K562 (cell line): ENCODE data around the gene INCA1. TPM values are rescaled to one million over a fixed set of nuclear protein-coding genes. Genes with fewer than 3 reads are reported as not detected.
A peak's percentile ranks its signal among the peaks of the same experiment; 100 is the strongest.

Source experiments
- CTBP1 ChIP-seq: fragments of 450-650 bp; IDR thresholded peaks from 2 replicates; pipeline ENCODE4 v1.6.1; 2016; ENCODE audit warnings: borderline replicate concordance
- E2F3 ChIP-seq: fragments of 250-450 bp; sonication (Bioruptor Pico); IDR thresholded peaks from 2 replicates; pipeline ENCODE4 v1.4.0; 2020; ENCODE audit warnings: mild to moderate bottlenecking
- ETV1 ChIP-seq: fragments of 450-650 bp; conservative IDR thresholded peaks from 2 replicates; pipeline ENCODE4 v1.6.1; 2016; ENCODE audit warnings: missing genetic modification characterization, control low read depth, low read depth, missing compliant biosample characterization
- FOXA3 ChIP-seq, 2 experiments: fragments of 450-650 bp in 1 of 2; sonication (generic) in 1 of 2; formaldehyde crosslinking; IDR thresholded peaks in 1 of 2; conservative IDR thresholded peaks in 1 of 2; 2 replicates each; pipeline versions ENCODE4 v1.4.0 to v1.8.0; 2020 to 2022; ENCODE audit warnings: mild to moderate bottlenecking in 2 of 2, missing genetic modification reagents in 1 of 2
- HDAC8 ChIP-seq: fragments of 450-650 bp; IDR thresholded peaks from 2 replicates; pipeline ENCODE4 v1.6.1; 2016; ENCODE audit warnings: mild to moderate bottlenecking, missing genetic modification characterization, moderate library complexity, missing compliant biosample characterization
- IFI16 ChIP-seq: fragments of 250-450 bp; sonication (Bioruptor Pico); IDR thresholded peaks from 2 replicates; pipeline ENCODE4 v2.1.2; 2022; ENCODE audit warnings: mild to moderate bottlenecking, inconsistent platforms
- MTA1 ChIP-seq: fragments of 450-650 bp; IDR thresholded peaks from 2 replicates; pipeline ENCODE4 v1.6.1; 2017; ENCODE audit warnings: borderline replicate concordance
- MYBL2 ChIP-seq, 2 experiments: fragments of 450-650 bp in 1 of 2; sonication (generic) in 1 of 2; formaldehyde crosslinking in 1 of 2; IDR thresholded peaks; 2 replicates each; pipeline versions ENCODE4 v1.6.1 to v1.8.1; 2017 to 2022; ENCODE audit warnings: borderline replicate concordance in 1 of 2, inconsistent platforms in 1 of 2, low read depth in 1 of 2, mild to moderate bottlenecking in 1 of 2, missing genetic modification reagents in 1 of 2, moderate library complexity in 1 of 2
- TEAD2 ChIP-seq: fragments of 450-650 bp; IDR thresholded peaks from 2 replicates; pipeline ENCODE4 v1.6.1; 2016; ENCODE audit warnings: missing genetic modification characterization, control low read depth, missing compliant biosample characterization
- TGIF2 ChIP-seq: sonication (generic); formaldehyde crosslinking; IDR thresholded peaks from 2 replicates; pipeline ENCODE4 v1.8.1; 2022; ENCODE audit warnings: mild to moderate bottlenecking, missing genetic modification reagents, moderate library complexity
- ZNF140 ChIP-seq: fragments of 250-450 bp; sonication (Bioruptor Pico); IDR thresholded peaks from 2 replicates; pipeline ENCODE4 v1.8.0; 2021; ENCODE audit warnings: moderate library complexity, mild to moderate bottlenecking, inconsistent platforms
- ZNF174 ChIP-seq: fragments of 250-450 bp; sonication (Bioruptor Pico); IDR thresholded peaks from 2 replicates; pipeline ENCODE4 v1.4.0; 2020; ENCODE audit warnings: mild to moderate bottlenecking
- ZNF324 ChIP-seq: fragments of 250-450 bp; sonication (Bioruptor Pico); IDR thresholded peaks from 2 replicates; pipeline ENCODE4 v1.4.0; 2020; ENCODE audit warnings: mild to moderate bottlenecking
- ZNF41 ChIP-seq: fragments of 250-450 bp; sonication (Bioruptor Pico); conservative IDR thresholded peaks from 2 replicates; pipeline ENCODE4 v1.4.0; 2020; ENCODE audit warnings: mild to moderate bottlenecking
- polyA plus RNA-seq, 8 experiments: library from polyadenylated mRNA; depleted of rRNA in 4 of 8; stranded (reverse) in 5 of 8; unstranded in 3 of 8; fragments of >200 nt; fragmentation: Nextera tagmentation in 2 of 8; fragmentation: Illumina TruSeq in 1 of 8; extraction: Ambion mirVana in 2 of 8; extraction: Trizol in 1 of 8; gene quantifications; 2 replicates each; pipeline versions ENCODE4 v1.2.1 to v1.2.3, GENCODE V29; 2011 to 2014; ENCODE audit warnings: inconsistent platforms in 1 of 8, missing spikeins in 1 of 8
- total RNA-seq, 7 experiments: library from RNA; depleted of rRNA in 6 of 7; stranded (reverse); fragments of >200 nt in 6 of 7; fragmentation: Illumina TruSeq in 2 of 7; extraction: Trizol in 2 of 7; gene quantifications; 2 replicates each; pipeline versions ENCODE4 v1.2.1 to v1.2.3, GENCODE V29; 2011 to 2021; ENCODE audit warnings: low replicate concordance in 1 of 7
- TF ChIP-seq, protein P1 (sequence below), 2 experiments: fragments of 450-650 bp; IDR thresholded peaks; 2 replicates each; pipeline ENCODE4 v1.6.1; 2016; ENCODE audit warnings: mild to moderate bottlenecking in 2 of 2, borderline replicate concordance in 1 of 2, low read depth in 1 of 2, moderate library complexity in 1 of 2
- TF ChIP-seq, protein P2 (sequence below): sonication (generic); formaldehyde crosslinking; IDR thresholded peaks from 2 replicates; pipeline ENCODE4 v1.8.1; 2022; ENCODE audit warnings: missing genetic modification reagents
- TF ChIP-seq, protein P3 (sequence below): fragments of 250-450 bp; sonication (Bioruptor Pico); IDR thresholded peaks from 2 replicates; pipeline ENCODE4 v1.4.0; 2020

The INCA1 gene
- total and polyA plus RNA-seq, 9 of the 15 experiments (the other 6 are each of a cell fraction or from before 2014, with no cell fraction given): 0.08 to 0.50 (median 0.13) TPM; not detected in 4

DNA sequence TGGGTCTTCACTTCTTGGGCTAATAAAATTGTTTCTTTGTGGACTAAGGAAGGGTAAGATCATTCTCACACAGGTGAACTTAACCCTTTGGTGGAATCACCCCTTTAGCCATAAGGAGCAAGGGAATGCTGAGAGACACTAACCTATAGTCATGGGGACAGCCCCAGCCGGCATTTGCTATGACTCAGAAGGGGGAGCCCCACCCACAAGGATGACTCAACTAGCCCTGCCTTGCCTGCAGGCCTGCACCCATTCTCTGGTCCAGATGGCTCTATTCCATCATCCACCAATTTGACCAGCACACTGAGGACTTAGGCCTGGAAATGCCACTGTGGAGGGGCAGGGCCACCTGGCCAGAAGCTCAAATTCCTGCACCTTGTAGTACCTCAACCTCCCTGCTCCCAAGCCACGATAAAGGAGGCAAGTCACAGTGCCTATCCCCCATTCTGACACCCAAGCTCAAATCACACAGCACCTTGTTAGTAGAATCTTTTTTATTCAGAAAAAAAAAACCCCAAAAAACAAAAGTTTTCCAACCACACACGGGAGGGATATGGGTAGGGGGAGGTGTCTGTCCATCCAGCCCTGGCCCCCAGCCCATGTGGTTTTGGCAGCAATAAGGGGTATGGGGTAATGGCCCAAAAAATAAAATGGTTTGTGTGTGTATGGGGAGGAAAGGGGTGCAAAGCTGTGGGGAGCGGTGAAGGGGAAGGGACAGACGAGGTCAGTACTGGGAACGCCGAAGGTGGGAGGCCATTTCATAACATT lies 52.0 kb downstream of the INCA1 start (continued):
- TF ChIP-seq, protein P1, sequence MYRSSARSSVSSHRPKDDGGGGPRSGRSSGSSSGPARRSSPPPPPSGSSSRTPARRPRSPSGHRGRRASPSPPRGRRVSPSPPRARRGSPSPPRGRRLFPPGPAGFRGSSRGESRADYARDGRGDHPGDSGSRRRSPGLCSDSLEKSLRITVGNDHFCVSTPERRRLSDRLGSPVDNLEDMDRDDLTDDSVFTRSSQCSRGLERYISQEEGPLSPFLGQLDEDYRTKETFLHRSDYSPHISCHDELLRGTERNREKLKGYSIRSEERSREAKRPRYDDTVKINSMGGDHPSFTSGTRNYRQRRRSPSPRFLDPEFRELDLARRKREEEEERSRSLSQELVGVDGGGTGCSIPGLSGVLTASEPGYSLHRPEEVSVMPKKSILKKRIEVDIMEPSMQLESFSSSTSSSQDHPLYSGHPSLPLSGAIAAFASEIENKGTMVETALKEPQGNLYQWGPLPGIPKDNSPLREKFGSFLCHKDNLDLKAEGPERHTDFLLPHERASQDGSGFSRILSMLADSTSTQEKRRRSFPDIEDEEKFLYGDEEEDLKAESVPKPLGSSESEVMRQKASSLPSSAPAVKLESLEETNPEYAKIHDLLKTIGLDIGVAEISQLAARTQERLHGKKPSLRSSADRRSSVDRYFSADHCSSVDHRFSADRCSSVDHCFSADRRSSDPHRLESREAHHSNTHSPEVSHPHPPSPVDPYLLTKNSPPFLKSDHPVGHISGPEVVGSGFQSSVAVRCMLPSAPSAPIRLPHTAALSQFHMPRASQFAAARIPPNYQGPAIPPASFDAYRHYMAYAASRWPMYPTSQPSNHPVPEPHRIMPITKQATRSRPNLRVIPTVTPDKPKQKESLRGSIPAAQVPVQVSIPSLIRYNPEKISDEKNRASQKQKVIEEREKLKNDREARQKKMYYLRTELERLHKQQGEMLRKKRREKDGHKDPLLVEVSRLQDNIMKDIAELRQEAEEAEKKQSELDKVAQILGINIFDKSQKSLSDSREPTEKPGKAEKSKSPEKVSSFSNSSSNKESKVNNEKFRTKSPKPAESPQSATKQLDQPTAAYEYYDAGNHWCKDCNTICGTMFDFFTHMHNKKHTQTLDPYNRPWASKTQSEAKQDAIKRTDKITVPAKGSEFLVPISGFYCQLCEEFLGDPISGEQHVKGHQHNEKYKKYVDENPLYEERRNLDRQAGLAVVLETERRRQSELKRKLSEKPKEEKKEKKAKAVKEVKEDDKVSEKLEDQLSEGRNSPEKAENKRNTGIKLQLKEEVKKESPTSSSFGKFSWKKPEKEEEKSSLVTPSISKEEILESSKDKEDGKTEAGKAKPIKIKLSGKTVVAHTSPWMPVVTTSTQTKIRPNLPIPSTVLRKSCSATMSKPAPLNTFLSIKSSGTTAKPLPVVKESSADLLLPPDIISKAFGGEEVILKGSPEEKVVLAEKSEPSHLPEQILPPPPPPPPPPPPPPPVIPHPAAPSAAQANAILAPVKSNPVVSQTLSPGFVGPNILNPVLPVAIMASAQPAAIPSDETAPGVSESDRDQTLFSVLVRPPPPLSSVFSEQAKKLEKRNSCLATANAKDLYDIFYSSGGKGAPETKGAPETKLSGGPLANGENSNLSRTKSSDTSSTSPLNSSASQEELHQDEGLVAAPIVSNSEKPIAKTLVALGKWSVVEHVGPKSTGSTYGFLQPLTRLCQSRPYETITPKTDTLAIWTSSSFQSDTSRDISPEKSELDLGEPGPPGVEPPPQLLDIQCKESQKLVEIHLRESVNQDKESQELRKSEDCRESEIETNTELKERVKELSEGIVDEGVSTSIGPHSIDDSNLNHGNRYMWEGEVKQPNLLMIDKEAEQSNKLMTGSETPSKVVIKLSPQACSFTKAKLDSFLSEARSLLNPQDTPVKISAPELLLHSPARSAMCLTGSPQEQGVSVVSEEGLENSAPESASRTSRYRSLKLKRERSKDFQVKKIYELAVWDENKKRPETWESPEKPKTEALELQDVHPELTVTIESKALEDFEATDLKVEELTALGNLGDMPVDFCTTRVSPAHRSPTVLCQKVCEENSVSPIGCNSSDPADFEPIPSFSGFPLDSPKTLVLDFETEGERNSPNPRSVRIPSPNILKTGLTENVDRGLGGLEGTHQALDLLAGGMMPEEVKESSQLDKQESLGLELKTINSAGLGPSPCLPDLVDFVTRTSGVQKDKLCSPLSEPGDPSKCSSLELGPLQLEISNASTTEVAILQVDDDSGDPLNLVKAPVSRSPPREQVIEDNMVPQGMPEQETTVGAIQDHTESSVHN (IDR thresholded peaks at IDR 0.05; ENCODE audit: borderline replicate concordance in 1 of 2, low read depth in 1 of 2): no peak
- TF ChIP-seq MTA1 (no peak), MYBL2 (IDR thresholded peaks at IDR 0.05; ENCODE audit: low read depth) (no peak), MYBL2 (CRISPR knock-in tag; IDR thresholded peaks at IDR 0.05; ENCODE audit: borderline replicate concordance) (no peak), ZNF41 (CRISPR knock-in tag) (no peak), ETV1 (tag) (no peak), HDAC8 (no peak), CTBP1 (0 out of 2 replicates have a peak, but pooled peaks have one; percentile 20), TGIF2 (CRISPR knock-in tag) (no peak), ZNF140 (CRISPR knock-in tag) (no peak), ZNF324 (CRISPR knock-in tag) (no peak; the same call in 1 of the 2 replicates), TEAD2 (tag) (no peak), ZNF174 (no peak), E2F3 (CRISPR knock-in tag) (no peak), FOXA3 (CRISPR knock-in tag; conservative IDR thresholded peaks at IDR 0.05 in 1 of 2, IDR thresholded peaks at IDR 0.05 in 1 of 2) (no peak), IFI16 (CRISPR knock-in tag) (no peak)
- TF ChIP-seq, protein P2, sequence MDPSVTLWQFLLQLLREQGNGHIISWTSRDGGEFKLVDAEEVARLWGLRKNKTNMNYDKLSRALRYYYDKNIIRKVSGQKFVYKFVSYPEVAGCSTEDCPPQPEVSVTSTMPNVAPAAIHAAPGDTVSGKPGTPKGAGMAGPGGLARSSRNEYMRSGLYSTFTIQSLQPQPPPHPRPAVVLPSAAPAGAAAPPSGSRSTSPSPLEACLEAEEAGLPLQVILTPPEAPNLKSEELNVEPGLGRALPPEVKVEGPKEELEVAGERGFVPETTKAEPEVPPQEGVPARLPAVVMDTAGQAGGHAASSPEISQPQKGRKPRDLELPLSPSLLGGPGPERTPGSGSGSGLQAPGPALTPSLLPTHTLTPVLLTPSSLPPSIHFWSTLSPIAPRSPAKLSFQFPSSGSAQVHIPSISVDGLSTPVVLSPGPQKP (CRISPR knock-in tag): no peak
- TF ChIP-seq, protein P3, sequence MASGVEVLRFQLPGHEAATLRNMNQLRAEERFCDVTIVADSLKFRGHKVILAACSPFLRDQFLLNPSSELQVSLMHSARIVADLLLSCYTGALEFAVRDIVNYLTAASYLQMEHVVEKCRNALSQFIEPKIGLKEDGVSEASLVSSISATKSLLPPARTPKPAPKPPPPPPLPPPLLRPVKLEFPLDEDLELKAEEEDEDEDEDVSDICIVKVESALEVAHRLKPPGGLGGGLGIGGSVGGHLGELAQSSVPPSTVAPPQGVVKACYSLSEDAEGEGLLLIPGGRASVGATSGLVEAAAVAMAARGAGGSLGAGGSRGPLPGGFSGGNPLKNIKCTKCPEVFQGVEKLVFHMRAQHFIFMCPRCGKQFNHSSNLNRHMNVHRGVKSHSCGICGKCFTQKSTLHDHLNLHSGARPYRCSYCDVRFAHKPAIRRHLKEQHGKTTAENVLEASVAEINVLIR (CRISPR knock-in tag): no peak
